Gastrocnemius medialis (tissue), 4 donors: ENCODE data around the gene PRKCA.

Experiments used
- POLR2A ChIP-seq, 2 donors: fragments of 450-650 bp; IDR thresholded peaks; one replicate each; pipeline ENCODE4 v1.6.1; 2017; ENCODE audit warnings: antibody characterized with exemption in 2 of 2, mild to moderate bottlenecking in 2 of 2, moderate library complexity in 2 of 2
- TF ChIP-seq, protein P1 (sequence below), 5 experiments: fragments of 450-650 bp in 3 of 5; fragments of 200-600 bp in 2 of 5; sonication (generic) in 2 of 5; IDR thresholded peaks in 4 of 5; conservative IDR thresholded peaks in 1 of 5; 1 replicate in 4 of 5; 2 replicates in 1 of 5; pipeline ENCODE4 v1.5.1; 2016 to 2019; ENCODE audit warnings: antibody characterized with exemption in 5 of 5, mild to moderate bottlenecking in 3 of 5, moderate library complexity in 3 of 5

DNA sequence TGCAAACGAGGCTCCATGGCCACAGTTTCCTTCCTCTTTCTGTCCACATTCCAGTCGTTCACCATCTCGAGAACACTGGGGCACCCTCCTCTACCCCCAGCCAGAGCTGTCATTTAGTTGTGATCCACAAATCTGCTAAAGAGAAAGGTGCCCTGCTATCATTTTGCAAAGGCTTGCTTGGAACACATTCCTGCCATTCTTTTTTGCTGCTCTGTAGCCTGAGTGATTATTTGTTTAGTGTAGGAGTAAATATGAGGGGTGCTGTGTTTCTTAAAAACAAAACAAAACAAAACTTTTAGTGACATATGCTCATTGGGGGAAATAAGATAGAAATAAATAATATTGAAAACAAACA, 166.7 kb downstream of the PRKCA start:
- no peak for TF ChIP-seq POLR2A (IDR thresholded peaks at IDR 0.05)
- TF ChIP-seq, protein P1, sequence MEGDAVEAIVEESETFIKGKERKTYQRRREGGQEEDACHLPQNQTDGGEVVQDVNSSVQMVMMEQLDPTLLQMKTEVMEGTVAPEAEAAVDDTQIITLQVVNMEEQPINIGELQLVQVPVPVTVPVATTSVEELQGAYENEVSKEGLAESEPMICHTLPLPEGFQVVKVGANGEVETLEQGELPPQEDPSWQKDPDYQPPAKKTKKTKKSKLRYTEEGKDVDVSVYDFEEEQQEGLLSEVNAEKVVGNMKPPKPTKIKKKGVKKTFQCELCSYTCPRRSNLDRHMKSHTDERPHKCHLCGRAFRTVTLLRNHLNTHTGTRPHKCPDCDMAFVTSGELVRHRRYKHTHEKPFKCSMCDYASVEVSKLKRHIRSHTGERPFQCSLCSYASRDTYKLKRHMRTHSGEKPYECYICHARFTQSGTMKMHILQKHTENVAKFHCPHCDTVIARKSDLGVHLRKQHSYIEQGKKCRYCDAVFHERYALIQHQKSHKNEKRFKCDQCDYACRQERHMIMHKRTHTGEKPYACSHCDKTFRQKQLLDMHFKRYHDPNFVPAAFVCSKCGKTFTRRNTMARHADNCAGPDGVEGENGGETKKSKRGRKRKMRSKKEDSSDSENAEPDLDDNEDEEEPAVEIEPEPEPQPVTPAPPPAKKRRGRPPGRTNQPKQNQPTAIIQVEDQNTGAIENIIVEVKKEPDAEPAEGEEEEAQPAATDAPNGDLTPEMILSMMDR (IDR thresholded peaks at IDR 0.05 in 4 of 5, conservative IDR thresholded peaks at IDR 0.05 in 1 of 5), result no peak
